ENCODE measurements around the gene SLC25A42.

DNA sequence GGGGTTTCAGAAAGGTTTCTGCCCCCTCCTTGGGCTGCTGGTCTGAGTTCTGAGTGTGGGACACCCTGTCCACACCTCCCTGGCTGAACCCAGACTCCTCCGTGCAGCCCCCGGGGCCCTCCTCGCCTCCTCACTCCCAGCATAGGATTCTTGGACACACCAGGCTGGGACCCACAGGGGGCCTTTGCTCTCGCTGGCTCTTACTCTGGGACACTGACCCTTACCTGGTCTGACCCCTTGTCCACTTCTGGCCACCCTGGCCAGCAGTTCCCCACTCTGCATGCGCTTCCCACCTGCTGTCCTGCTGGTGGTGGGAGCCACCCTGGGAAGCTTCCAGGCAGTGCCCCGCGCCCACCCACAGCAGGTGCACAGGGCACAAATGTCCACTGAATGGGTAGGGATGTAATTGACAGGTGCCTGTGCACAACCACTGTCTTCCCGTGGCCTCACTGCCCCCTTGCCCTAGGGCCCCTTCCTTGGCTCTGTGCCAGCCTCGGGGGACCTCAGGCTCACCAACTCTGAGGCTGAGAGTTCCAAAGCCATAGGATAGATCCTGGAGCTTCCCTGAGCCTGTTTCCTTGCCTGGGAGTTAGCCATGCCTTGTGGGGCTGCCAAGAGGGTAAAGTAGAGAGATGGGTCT lies 7.0 kb upstream of the SLC25A42 start:
- TF ChIP-seq, protein P1, sequence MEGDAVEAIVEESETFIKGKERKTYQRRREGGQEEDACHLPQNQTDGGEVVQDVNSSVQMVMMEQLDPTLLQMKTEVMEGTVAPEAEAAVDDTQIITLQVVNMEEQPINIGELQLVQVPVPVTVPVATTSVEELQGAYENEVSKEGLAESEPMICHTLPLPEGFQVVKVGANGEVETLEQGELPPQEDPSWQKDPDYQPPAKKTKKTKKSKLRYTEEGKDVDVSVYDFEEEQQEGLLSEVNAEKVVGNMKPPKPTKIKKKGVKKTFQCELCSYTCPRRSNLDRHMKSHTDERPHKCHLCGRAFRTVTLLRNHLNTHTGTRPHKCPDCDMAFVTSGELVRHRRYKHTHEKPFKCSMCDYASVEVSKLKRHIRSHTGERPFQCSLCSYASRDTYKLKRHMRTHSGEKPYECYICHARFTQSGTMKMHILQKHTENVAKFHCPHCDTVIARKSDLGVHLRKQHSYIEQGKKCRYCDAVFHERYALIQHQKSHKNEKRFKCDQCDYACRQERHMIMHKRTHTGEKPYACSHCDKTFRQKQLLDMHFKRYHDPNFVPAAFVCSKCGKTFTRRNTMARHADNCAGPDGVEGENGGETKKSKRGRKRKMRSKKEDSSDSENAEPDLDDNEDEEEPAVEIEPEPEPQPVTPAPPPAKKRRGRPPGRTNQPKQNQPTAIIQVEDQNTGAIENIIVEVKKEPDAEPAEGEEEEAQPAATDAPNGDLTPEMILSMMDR (IDR thresholded peaks at IDR 0.05; ENCODE audit: low read depth, low read length) = no peak
- TF ChIP-seq MAX (IDR thresholded peaks at IDR 0.05; ENCODE audit: low read depth, low read length) = no peak

Measured in NB4 (cell line).